Panc1 (cell line): ENCODE data around the gene SPECC1. TPM values are rescaled to one million over a fixed set of nuclear protein-coding genes. Genes with fewer than 3 reads are reported as not detected.

Experiments
- ATAC-seq: fragments of 200-7000 bp; cut with Tn5 transposase; 2 replicates; pipeline ENCODE4 v1.9.1; 2020; ENCODE audit warnings: mild to moderate bottlenecking, moderate library complexity
- BruUV-seq: library from RNA; stranded (reverse); fragments of 400-500 nt; replicated peaks from 2 replicates; lab custom pipeline; 2021; lab: Mats Ljungman, UMichigan
- CTCF ChIA-PET: fragments of 300-600 bp; sonication (Branson Sonifier 250); formaldehyde crosslinking; loops from one replicate; lab custom pipeline; 2022; ENCODE audit warnings: antibody characterized with exemption; lab: Charles Lee
- POLR2A ChIA-PET: fragments of 300-600 bp; sonication (Branson Sonifier 250); formaldehyde crosslinking; loops from one replicate; lab custom pipeline; 2022; ENCODE audit warnings: antibody characterized with exemption; lab: Charles Lee
- DNase-seq: peaks from one replicate; pipeline ENCODE4 v3.0.0-alpha.2; 2010; ENCODE audit warnings: low read depth, low spot score
- H3K27ac ChIP-seq: 2 replicates; pipeline ENCODE4 v1.5.1; 2011; ENCODE audit warnings: mild to moderate bottlenecking, low read length, inconsistent platforms
- H3K27me3 ChIP-seq: fragments of 200-500 bp; sonication (Bioruptor generic); 2 replicates; pipeline ENCODE4 v1.6.0; 2014; ENCODE audit warnings: low read length, inconsistent platforms; ENCODE audit not compliant: control insufficient read depth, insufficient read depth
- H3K36me3 ChIP-seq: fragments of 200-500 bp; sonication (Bioruptor generic); 2 replicates; pipeline ENCODE4 v1.5.1; 2014; ENCODE audit warnings: inconsistent platforms, mild to moderate bottlenecking, low read length, moderate library complexity; ENCODE audit not compliant: control insufficient read depth, insufficient read depth
- H3K4me1 ChIP-seq: 2 replicates; pipeline ENCODE4 v1.5.1; 2011; ENCODE audit warnings: inconsistent platforms, mild to moderate bottlenecking, low read length, moderate library complexity; ENCODE audit not compliant: control insufficient read depth, insufficient read depth
- H3K4me3 ChIP-seq, 2 experiments: 2 replicates each; pipeline ENCODE4 v1.5.1; 2011 to 2012; ENCODE audit warnings: low read depth in 2 of 2, low read length in 2 of 2, mild to moderate bottlenecking in 2 of 2, inconsistent platforms in 1 of 2, moderate library complexity in 1 of 2
- H3K9me3 ChIP-seq: fragments of 200-500 bp; sonication (Bioruptor generic); 2 replicates; pipeline ENCODE4 v1.5.1; 2014; ENCODE audit warnings: low read depth, mild to moderate bottlenecking, inconsistent platforms, low read length, moderate library complexity; ENCODE audit not compliant: control insufficient read depth, insufficient read depth
- POLR2AphosphoS5 ChIP-seq: IDR thresholded peaks from 2 replicates; pipeline ENCODE4 v1.6.1; 2012; ENCODE audit warnings: mild to moderate bottlenecking, low read depth, low read length, moderate library complexity
- SIN3A ChIP-seq: IDR thresholded peaks from 2 replicates; pipeline ENCODE4 v1.6.1; 2012; ENCODE audit warnings: low read depth, mild to moderate bottlenecking, low read length, moderate library complexity, borderline replicate concordance; ENCODE audit not compliant: insufficient read depth
- TCF7L2 ChIP-seq: IDR thresholded peaks from 2 replicates; pipeline ENCODE4 v1.6.1; 2011; ENCODE audit warnings: mild to moderate bottlenecking, low read depth, low read length, inconsistent platforms
- in situ Hi-C: cut with HindIII; loops from 2 replicates; pipeline ENCODE4 v1.10.0; 2016; ENCODE audit warnings: low sequenced_read_pairs, low pct_unique_long_range_greater_than_20kb
- intact Hi-C: fragments of 100-400 bp; cut with micrococcal nuclease; formaldehyde crosslinking; loops from one replicate; pipeline ENCODE4 v1.10.0; 2022; ENCODE audit not compliant: unreplicated experiment
- total RNA-seq: library from RNA; stranded (reverse); gene quantifications from one replicate; pipeline ENCODE4 v1.2.1, GENCODE V29; 2021; ENCODE audit not compliant: unreplicated experiment
- TF ChIP-seq, protein P1 (sequence below): fragments of 450-650 bp; IDR thresholded peaks from 2 replicates; pipeline ENCODE4 v1.5.1; 2017; ENCODE audit warnings: mild to moderate bottlenecking

Gene SPECC1
- total RNA-seq, 1 experiment from 2014 or later: 80.8 TPM

DNA sequence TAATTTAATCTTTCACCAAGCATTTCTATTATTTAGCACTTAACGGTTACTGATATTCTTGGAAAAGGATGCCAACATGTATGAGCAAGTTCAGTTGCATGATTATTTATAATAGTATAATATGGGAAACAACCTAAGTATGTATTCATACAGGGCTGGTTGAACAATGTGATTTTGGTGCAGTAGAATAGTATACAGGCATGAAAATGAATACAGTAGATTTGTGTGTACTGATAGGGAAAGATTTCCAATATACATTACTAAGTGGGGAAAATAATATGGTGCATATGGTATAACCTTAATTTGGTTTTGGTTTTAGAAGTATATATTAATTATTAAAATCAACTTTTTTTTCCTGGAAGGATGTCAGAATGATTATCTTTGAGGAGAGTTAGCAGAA, 109.1 kb downstream of the SPECC1 start:
- CTCF ChIA-PET: interaction anchor here (0.6 kb wide), 1 partner anchor 125 kb away, joined by 6 read pairs; no protein-coding TSS in a partner anchor
- POLR2A ChIA-PET: no interaction called here
- Histone ChIP-seq H3K27ac (no peak overlapping the region), H3K4me3 (no peak overlapping the region), H3K4me1 (no peaks in the 10 kb centered on the region), H3K9me3 (no peaks in the 10 kb centered on the region), H3K27me3 (no peaks in the 10 kb centered on the region), H3K36me3 (no peaks in the 10 kb centered on the region)
- TSS peak; percentile 5 for BruUV-seq
- DNase-seq (no peak), ATAC-seq (no peak)
- TF ChIP-seq, protein P1, sequence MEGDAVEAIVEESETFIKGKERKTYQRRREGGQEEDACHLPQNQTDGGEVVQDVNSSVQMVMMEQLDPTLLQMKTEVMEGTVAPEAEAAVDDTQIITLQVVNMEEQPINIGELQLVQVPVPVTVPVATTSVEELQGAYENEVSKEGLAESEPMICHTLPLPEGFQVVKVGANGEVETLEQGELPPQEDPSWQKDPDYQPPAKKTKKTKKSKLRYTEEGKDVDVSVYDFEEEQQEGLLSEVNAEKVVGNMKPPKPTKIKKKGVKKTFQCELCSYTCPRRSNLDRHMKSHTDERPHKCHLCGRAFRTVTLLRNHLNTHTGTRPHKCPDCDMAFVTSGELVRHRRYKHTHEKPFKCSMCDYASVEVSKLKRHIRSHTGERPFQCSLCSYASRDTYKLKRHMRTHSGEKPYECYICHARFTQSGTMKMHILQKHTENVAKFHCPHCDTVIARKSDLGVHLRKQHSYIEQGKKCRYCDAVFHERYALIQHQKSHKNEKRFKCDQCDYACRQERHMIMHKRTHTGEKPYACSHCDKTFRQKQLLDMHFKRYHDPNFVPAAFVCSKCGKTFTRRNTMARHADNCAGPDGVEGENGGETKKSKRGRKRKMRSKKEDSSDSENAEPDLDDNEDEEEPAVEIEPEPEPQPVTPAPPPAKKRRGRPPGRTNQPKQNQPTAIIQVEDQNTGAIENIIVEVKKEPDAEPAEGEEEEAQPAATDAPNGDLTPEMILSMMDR: no peak
- TF ChIP-seq POLR2AphosphoS5 (no peak), SIN3A (no peak)
- intact Hi-C loops: no loop called here
- in situ Hi-C loops: no loop called here

DNA sequence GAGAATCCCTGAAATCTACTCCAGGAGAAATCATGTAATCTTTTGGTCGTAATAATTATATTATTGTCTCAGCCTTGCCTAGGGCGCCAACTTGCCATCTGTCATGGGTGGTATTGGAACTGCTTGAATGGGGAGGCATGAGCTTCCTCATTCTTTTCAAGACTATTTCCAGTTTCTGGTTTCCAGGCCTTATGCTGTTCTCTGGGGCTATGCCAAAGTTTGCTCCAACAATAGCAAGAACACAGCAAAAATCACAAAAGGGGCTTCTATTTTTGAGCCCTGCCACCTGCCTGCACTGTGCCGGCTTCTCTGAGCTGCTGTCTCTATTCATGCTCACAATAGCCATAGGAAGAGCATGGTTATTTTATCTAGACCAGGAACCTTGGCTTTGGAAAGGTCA, 111.7 kb downstream of the SPECC1 start:
- DNase-seq (no peak), ATAC-seq (no peak)
- no peaks in the 10 kb centered on the region for H3K36me3 ChIP-seq
- POLR2A ChIA-PET: no interaction called here
- no peak overlapping the region for H3K27ac ChIP-seq
- BruUV-seq: no TSS peak
- no peaks in the 10 kb centered on the region for H3K4me1 ChIP-seq
- intact Hi-C loops: no loop called here
- TF ChIP-seq TCF7L2 (no peak), SIN3A (no peak), POLR2AphosphoS5 (no peak)
- no peak overlapping the region for H3K4me3 ChIP-seq
- in situ Hi-C loops: no loop called here
- H3K27me3 ChIP-seq: no peaks in the 10 kb centered on the region
- H3K9me3 ChIP-seq: no peaks in the 10 kb centered on the region
- CTCF ChIA-PET: interaction anchor here (1.0 kb wide), 1 partner anchor 105 kb away, joined by 3 read pairs; no protein-coding TSS in a partner anchor

DNA sequence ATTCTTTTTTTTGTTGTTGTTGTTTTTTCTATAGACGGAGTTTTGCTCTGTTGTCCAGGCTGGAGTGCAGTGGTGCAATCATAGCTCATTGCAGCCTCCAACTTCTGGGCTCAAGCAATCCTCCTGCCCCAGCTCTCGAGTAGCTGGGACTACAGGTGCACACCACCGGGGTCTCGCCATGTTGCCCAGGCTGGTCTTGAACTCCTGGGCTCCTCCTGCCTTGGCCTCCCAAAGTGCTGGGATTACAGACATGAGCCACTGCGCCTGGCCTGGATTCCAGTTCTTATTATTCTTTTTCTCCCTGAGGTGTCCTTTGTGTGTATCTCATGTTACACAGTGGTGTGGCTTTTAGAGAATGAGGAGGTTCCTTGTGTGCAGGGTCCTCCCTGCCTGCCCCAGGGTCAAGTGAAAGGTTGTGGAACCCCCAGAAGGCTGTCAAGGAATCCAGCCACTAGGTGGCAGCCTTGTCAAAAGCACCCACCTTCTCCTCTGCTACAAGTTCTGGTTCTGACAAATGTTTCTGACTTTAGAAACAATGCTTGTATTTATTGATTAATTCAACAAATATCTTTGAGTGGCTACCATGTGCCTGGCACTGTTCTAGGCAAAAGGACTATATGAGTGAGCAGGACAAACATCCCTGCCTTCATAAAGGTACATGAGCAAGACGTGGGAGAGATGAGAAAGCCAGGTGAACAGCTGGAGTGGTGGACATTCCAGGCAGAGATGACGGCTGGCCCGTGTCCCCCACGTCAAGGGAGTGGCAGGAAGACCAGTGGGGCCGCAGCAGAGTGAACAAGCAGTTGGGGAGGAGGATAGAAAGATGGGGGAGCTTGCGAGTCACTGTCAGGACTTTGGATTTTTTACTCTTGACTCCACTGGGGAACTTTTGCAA, 112.4 kb downstream of the SPECC1 start:
- POLR2A ChIA-PET: no interaction called here
- in situ Hi-C loops (no loop called here), intact Hi-C loops (no loop called here)
- no peak for TF ChIP-seq SIN3A
- TF ChIP-seq, protein P1: peak; percentile 90
- no peak overlapping the region for H3K4me3 ChIP-seq
- no peaks in the 10 kb centered on the region for H3K4me1 ChIP-seq
- DNase-seq: peak; percentile 38
- CTCF ChIA-PET: interaction anchor here (1.0 kb wide), 1 partner anchor 104 kb away, joined by 3 read pairs; no protein-coding TSS in a partner anchor
- no peak overlapping the region for H3K27ac ChIP-seq
- peak; percentile 83 for ATAC-seq
- H3K27me3 ChIP-seq: no peaks in the 10 kb centered on the region
- no peaks in the 10 kb centered on the region for H3K9me3 ChIP-seq
- no TSS peak for BruUV-seq
- no peaks in the 10 kb centered on the region for H3K36me3 ChIP-seq
